RWPE1 (cell line): ENCODE measurements around the gene SLC9A9.

ENCODE experiments used
- CTCF ChIA-PET: fragments of 350-600 bp; sonication (Branson Sonifier 250); formaldehyde crosslinking; extraction: SDS; loops from one replicate; lab custom pipeline; 2021; lab: Yijun Ruan, JAX
- POLR2A ChIA-PET: fragments of 400-600 bp; formaldehyde crosslinking; extraction: SDS; loops from one replicate; lab custom pipeline; 2020; ENCODE audit warnings: antibody characterized with exemption; ENCODE audit not compliant: low non-redundant PET; lab: Yijun Ruan, JAX
- DNase-seq: peaks from one replicate; pipeline ENCODE4 v3.0.0; 2012; ENCODE audit warnings: low spot score
- H3K27ac ChIP-seq: fragments of 450-650 bp; 2 replicates; pipeline ENCODE4 v1.5.1; 2017
- CTCF ChIP-seq: fragments of 450-650 bp; conservative IDR thresholded peaks from 2 replicates; pipeline ENCODE4 v1.5.1; 2017; ENCODE audit warnings: low read depth, mild to moderate bottlenecking

Gene SLC9A9

GRCh38 chr3:143672396-143673165, 175.7 kb downstream of the SLC9A9 start:
- CTCF ChIA-PET: interaction anchor here (0.7 kb wide), 1 partner anchor 10 kb away, joined by 3 read pairs; no protein-coding TSS in a partner anchor
- POLR2A ChIA-PET: no interaction called here
- H3K27ac ChIP-seq: no peak overlapping the region
- no peak for DNase-seq
- no peak for TF ChIP-seq CTCF

- DNase-seq: no peak
- CTCF ChIA-PET: no interaction called here
- H3K27ac ChIP-seq: no peak overlapping the region
- no peak for TF ChIP-seq CTCF
- POLR2A ChIA-PET: no interaction called here
Measured at GRCh38 chr3:143671626-143672025, 176.6 kb downstream of the SLC9A9 start.

- no peak overlapping the region for H3K27ac ChIP-seq
- POLR2A ChIA-PET: no interaction called here
- CTCF ChIA-PET: interaction anchor here (0.6 kb wide), 1 partner anchor 469 kb away, joined by 3 read pairs; no protein-coding TSS in a partner anchor
- DNase-seq: no peak
- TF ChIP-seq CTCF: no peak
Measured at GRCh38 chr3:143668924-143669790, 179.1 kb downstream of the SLC9A9 start.

GRCh38 chr3:143668385-143668784, 179.9 kb downstream of the SLC9A9 start:
- CTCF ChIA-PET: no interaction called here
- no peak for DNase-seq
- TF ChIP-seq CTCF: no peak
- POLR2A ChIA-PET: no interaction called here
- no peak overlapping the region for H3K27ac ChIP-seq

GRCh38 chr3:143661677-143662076, 186.6 kb downstream of the SLC9A9 start:
- H3K27ac ChIP-seq: no peak overlapping the region
- ChIA-PET CTCF (no interaction called here), POLR2A (no interaction called here)
- no peak for DNase-seq
- no peak for TF ChIP-seq CTCF

GRCh38 chr3:143658861-143659260, 189.4 kb downstream of the SLC9A9 start:
- no peak for TF ChIP-seq CTCF
- no peak overlapping the region for H3K27ac ChIP-seq
- DNase-seq: no peak
- POLR2A ChIA-PET: no interaction called here
- CTCF ChIA-PET: no interaction called here
